Body of pancreas (tissue), 4 donors: ENCODE measurements around the gene ANTXR1. TPM values are rescaled to one million over a fixed set of nuclear protein-coding genes. Genes with fewer than 3 reads are reported as not detected.
A peak's percentile ranks its signal among the peaks of the same experiment; 100 is the strongest.

Experiments
- ATAC-seq: fragments of 150-250 bp; one replicate; pipeline ENCODE4 v1.9.1; 2016
- DNase-seq, 4 donors: peaks; one replicate each; pipeline ENCODE4 v3.0.0-alpha.2; 2019
- H3K27ac ChIP-seq, 4 donors: fragments of 200-600 bp; sonication (generic); 1 replicate in 3 of 4; 2 replicates in 1 of 4; pipeline versions ENCODE4 v1.5.1 to v1.6.1; 2016 to 2019; ENCODE audit warnings: mild to moderate bottlenecking in 1 of 4, mixed read lengths in 1 of 4, moderate library complexity in 1 of 4
- H3K27me3 ChIP-seq, 2 donors: fragments of 200-600 bp; sonication (generic); one replicate each; pipeline ENCODE4 v1.6.0; 2016; ENCODE audit warnings: mild to moderate bottlenecking in 1 of 2
- H3K36me3 ChIP-seq, 2 donors: fragments of 200-600 bp; sonication (generic); replicated peaks in 1 of 2; 2 replicates each; pipeline ENCODE4 v1.5.1; 2016; ENCODE audit warnings: low read depth in 2 of 2; ENCODE audit not compliant: insufficient read depth in 1 of 2
- H3K4me1 ChIP-seq: fragments of 200-600 bp; sonication (generic); one replicate; pipeline ENCODE4 v1.6.0; 2016
- H3K4me3 ChIP-seq, 2 donors: fragments of 200-600 bp; sonication (generic); 1 replicate in 1 of 2; 2 replicates in 1 of 2; pipeline ENCODE4 v1.5.1; 2016 to 2019
- H3K9me3 ChIP-seq, 3 donors: fragments of 200-600 bp; sonication (generic); 1 replicate in 2 of 3; 2 replicates in 1 of 3; pipeline ENCODE4 v1.5.1; 2016
- POLR2A ChIP-seq, 3 donors: fragments of 450-650 bp; IDR thresholded peaks; one replicate each; pipeline ENCODE4 v1.6.1; 2016; ENCODE audit warnings: antibody characterized with exemption in 3 of 3, mild to moderate bottlenecking in 2 of 3
- WGBS, 2 donors: methylation state at CpG; one replicate each; pipeline ENCODE4 v1.1.5; 2017; 5-methylcytosine and 5-hydroxymethylcytosine counted together
- intact Hi-C: fragments of 100-400 bp; cut with DNase I; formaldehyde crosslinking; loops from one replicate; pipeline ENCODE4 v1.15.1; 2023
- total RNA-seq, 2 donors: library from RNA; depleted of rRNA; stranded (reverse); fragments of >200 nt; gene quantifications; one replicate each; pipeline ENCODE4 v1.1.0, GENCODE V29; 2016
- TF ChIP-seq, protein P1 (sequence below), 7 experiments: fragments of 450-650 bp in 4 of 7; fragments of 200-600 bp in 3 of 7; sonication (generic) in 3 of 7; IDR thresholded peaks; one replicate each; pipeline ENCODE4 v1.5.1; 2016 to 2019; ENCODE audit warnings: antibody characterized with exemption in 7 of 7

ANTXR1 gene
- total RNA-seq, 2 donors from 2014 or later = 9.3 to 11.2 TPM

DNA sequence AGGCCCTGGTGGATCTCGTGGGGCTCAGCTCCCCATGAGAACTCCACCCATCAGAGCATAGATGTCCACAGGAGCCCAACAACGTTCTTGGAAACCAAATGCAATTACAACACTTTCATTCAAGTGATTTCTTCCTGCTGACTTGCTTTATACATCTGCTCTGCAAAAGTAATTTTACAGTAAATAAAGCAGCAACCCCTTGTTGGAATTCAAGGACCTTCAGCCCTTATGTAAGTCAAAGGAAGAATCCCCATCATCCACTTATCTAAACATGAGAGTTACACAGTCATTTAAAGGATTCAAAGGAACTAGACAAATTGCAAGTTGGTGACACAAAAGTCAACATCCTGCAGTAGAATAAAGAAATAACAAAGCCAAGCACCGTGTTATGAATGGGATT is 17.1 kb upstream of the ANTXR1 start:
- no peak overlapping the region for H3K4me3 ChIP-seq
- DNase-seq = no peak
- H3K4me1 ChIP-seq = no peaks in the 10 kb centered on the region
- WGBS, 2 donors = 23 to 29% methylated on average over 3 of the region's 3 CpGs
- intact Hi-C loops = no loop called here
- no peaks in the 10 kb centered on the region for H3K9me3 ChIP-seq
- no peak for TF ChIP-seq POLR2A (IDR thresholded peaks at IDR 0.05)
- H3K27me3 ChIP-seq = no peaks in the 10 kb centered on the region
- no peaks in the 10 kb centered on the region for H3K36me3 ChIP-seq
- no peak overlapping the region for H3K27ac ChIP-seq
- no peak for ATAC-seq

DNA sequence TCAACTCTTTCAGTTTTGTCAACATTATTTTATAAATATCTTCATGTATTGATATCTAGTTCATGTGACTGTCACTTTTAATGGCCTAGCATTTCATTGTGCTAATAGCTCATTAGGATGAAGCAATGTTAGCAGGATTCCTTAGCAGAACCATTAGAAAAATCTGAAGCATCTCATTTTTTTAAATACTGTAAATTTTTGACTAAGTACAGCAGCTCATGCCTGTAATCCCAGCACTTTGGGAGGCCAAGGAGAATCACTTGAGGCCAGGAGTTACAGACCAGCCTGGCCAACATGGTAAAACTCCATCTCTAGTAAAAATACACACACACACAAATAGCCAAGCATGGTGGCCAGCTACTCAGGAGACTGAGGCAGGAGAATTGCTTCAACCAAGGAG is 15.6 kb upstream of the ANTXR1 start:
- H3K27me3 ChIP-seq = no peaks in the 10 kb centered on the region
- no peaks in the 10 kb centered on the region for H3K4me1 ChIP-seq
- DNase-seq = no peak
- H3K36me3 ChIP-seq = no peaks in the 10 kb centered on the region
- H3K4me3 ChIP-seq = no peak overlapping the region
- no peaks in the 10 kb centered on the region for H3K9me3 ChIP-seq
- H3K27ac ChIP-seq = no peak overlapping the region
- no peak for TF ChIP-seq POLR2A (IDR thresholded peaks at IDR 0.05)
- TF ChIP-seq, protein P1, sequence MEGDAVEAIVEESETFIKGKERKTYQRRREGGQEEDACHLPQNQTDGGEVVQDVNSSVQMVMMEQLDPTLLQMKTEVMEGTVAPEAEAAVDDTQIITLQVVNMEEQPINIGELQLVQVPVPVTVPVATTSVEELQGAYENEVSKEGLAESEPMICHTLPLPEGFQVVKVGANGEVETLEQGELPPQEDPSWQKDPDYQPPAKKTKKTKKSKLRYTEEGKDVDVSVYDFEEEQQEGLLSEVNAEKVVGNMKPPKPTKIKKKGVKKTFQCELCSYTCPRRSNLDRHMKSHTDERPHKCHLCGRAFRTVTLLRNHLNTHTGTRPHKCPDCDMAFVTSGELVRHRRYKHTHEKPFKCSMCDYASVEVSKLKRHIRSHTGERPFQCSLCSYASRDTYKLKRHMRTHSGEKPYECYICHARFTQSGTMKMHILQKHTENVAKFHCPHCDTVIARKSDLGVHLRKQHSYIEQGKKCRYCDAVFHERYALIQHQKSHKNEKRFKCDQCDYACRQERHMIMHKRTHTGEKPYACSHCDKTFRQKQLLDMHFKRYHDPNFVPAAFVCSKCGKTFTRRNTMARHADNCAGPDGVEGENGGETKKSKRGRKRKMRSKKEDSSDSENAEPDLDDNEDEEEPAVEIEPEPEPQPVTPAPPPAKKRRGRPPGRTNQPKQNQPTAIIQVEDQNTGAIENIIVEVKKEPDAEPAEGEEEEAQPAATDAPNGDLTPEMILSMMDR (IDR thresholded peaks at IDR 0.05) = no peak
- intact Hi-C loops = no loop called here
- no peak for ATAC-seq

DNA sequence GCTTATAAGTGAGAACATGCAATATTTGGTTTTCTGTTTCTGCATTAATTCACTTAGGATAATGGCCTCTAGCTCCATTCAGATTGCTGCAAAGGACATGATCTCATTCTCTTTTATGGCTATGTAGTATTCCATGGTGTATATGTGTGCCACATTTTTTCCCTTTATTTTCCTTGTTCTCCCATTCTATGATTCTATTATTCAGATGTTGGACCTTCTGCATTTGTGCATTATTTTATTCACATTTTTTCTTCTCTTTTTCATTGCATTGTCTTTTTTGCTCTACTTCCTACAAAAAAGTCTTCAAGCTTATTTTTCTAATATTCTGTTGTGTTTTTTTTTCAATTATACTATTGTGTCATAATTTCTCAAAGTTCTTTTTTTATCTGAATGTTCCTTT is 11.1 kb upstream of the ANTXR1 start:
- no peak for ATAC-seq
- H3K9me3 ChIP-seq = no peaks in the 10 kb centered on the region
- no peaks in the 10 kb centered on the region for H3K27me3 ChIP-seq
- intact Hi-C loops = no loop called here
- H3K4me3 ChIP-seq = no peak overlapping the region
- H3K4me1 ChIP-seq = no peaks in the 10 kb centered on the region
- TF ChIP-seq POLR2A (IDR thresholded peaks at IDR 0.05) = no peak
- TF ChIP-seq, protein P1 (IDR thresholded peaks at IDR 0.05) = no peak
- no peak for DNase-seq
- H3K36me3 ChIP-seq = no peaks in the 10 kb centered on the region
- no peak overlapping the region for H3K27ac ChIP-seq

DNA sequence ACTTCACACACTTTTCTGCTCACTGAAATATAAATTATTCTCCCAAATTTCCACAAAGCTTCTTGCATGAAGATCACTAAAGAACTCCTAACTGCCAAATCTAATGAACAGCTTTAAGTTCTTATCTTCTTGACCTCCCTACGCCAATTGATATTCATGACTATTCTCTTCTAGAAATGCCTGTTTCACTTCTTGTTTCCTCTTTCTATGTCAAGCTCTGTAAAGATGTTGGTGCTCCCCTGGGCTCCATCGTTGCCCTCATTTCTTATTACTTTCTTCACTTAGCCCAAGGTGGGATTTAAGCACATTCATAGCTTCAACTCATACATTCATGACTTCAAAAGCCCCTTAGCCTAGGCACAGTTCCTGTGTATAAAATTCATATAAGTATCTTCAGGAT is 9.2 kb upstream of the ANTXR1 start:
- H3K9me3 ChIP-seq = no peaks in the 10 kb centered on the region
- TF ChIP-seq POLR2A (IDR thresholded peaks at IDR 0.05) = no peak
- TF ChIP-seq, protein P1 (IDR thresholded peaks at IDR 0.05) = no peak
- no peak overlapping the region for H3K27ac ChIP-seq
- intact Hi-C loops = no loop called here
- ATAC-seq = no peak
- no peak for DNase-seq
- no peak overlapping the region for H3K4me3 ChIP-seq
- H3K4me1 ChIP-seq = no peaks in the 10 kb centered on the region
- WGBS, 2 donors = 62 to 67% methylated on average over 2 of the region's 2 CpGs
- no peaks in the 10 kb centered on the region for H3K27me3 ChIP-seq
- H3K36me3 ChIP-seq = no peaks in the 10 kb centered on the region

DNA sequence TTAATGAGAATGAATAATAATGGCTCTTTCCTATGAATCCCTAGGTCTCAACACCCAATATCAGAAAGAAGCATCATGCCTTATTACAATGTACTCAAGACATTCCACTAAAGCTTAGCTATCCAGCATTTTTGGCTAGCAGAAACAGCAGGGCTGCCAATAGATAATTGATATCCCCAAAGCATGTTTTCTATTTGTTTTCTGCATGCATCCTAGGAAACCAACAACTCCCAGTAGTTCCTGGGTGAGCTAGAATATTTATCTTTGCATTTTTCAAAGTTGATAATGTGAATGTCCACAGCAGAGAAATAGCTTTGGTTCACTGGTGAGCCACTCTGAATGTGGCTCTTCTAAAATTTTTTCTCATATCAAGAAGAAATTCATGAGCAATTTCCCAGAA is 5.8 kb upstream of the ANTXR1 start:
- ATAC-seq = peak; percentile 50
- H3K4me3 ChIP-seq = no peak overlapping the region
- intact Hi-C loops = no loop called here

More for the DNA sequence above, 5.8 kb upstream of the ANTXR1 start:
- Histone ChIP-seq H3K9me3 (no peaks in the 10 kb centered on the region), H3K27me3 (no peaks in the 10 kb centered on the region), H3K36me3 (no peaks in the 10 kb centered on the region), H3K4me1 (no peaks in the 10 kb centered on the region), H3K27ac (no peak overlapping the region)
- DNase-seq = no peak
- TF ChIP-seq, protein P1 (IDR thresholded peaks at IDR 0.05) = no peak
- no peak for TF ChIP-seq POLR2A (IDR thresholded peaks at IDR 0.05)
